ENCODE measurements around the gene ZDHHC11B.
"Not testable (repeated sequence)": the region's sequence is repeated elsewhere in the genome, so short reads cannot be mapped to it uniquely, and the experiment has no call there.

Gene ZDHHC11B

DNA sequence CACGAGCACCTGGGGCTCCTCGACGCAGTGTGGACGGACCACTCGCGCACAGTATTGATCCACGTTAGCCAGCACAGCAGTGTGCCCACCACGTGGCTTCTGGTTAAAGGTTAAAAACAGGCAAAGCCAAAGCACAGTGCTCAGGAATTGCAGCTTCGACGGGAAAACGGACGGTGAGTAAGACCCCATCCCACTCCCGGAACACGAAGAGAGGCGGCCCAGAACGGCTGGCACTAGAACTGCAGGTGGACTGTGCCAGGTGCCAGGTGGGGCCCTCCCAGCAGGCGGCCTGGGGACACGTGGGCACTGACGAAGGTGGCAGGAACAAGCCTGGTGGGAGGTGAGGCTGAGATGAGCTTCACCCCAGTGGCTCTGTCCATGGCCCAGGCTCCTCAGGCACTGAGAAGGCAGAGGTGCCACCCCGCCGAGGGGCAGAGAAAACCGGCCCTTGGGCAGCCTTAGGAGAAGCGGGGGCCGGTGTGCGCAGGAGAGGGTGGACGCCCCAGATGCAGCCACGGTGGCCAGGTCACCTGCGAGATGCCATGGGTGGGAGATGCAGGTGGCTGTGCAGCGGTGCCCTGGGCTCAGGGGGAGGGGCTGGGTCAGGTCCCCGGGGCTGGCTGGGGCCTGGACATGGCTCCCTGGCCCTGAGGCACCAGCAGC, 96.0 kb downstream of the ZDHHC11B start:
- H3K9me3 ChIP-seq; H3K27me3 ChIP-seq; H3K27ac ChIP-seq; H3K4me1 ChIP-seq; H3K36me3 ChIP-seq; H3K4me3 ChIP-seq; intact Hi-C loops (cut with DNase I; ENCODE audit: low total_unique reads); DNase-seq: not testable (repeated sequence)

DNA sequence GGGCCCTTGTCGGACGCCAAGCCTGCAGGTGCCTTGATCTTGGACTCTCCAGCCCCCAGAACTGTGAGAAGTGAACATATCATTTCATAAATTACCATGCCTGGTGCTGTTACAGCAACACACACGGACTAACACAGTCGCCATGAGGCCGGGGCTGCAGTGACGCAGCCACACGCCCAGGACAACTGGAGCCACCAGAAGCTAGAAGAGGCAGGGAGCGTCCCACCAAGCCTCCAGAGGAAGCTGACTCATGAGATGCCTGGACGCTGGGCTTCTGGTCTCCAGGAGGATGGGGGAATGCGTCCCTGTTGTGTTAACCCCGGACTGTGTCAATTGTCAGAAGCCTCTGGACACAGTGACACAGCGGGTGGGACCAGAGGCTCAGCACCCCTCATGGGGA, 97.6 kb downstream of the ZDHHC11B start:
- DNase-seq; H3K9me3 ChIP-seq; H3K4me3 ChIP-seq; H3K27me3 ChIP-seq; H3K4me1 ChIP-seq; H3K36me3 ChIP-seq; intact Hi-C loops (cut with DNase I; ENCODE audit: low total_unique reads); H3K27ac ChIP-seq: not testable (repeated sequence)

DNA sequence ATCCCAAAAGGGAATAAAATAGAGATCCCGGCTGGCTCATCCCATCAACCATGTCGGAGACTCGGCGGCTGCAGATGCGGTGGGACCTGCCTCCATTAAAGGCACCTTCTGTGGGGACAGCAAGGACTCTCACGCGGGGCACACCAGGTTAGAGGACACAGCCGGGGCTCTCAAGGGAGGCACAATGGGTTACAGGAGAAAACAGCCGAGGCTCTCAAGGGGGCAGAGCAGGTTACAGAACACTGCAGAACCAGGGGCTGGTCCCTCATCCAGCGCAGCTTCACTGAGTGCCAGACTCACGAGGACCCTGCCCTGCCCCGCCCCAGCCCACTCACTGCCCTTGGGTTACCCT, 98.4 kb downstream of the ZDHHC11B start:
- H3K27me3 ChIP-seq; H3K4me3 ChIP-seq; H3K27ac ChIP-seq; H3K36me3 ChIP-seq; H3K9me3 ChIP-seq; intact Hi-C loops (cut with DNase I; ENCODE audit: low total_unique reads); H3K4me1 ChIP-seq; DNase-seq: not testable (repeated sequence)

DNA sequence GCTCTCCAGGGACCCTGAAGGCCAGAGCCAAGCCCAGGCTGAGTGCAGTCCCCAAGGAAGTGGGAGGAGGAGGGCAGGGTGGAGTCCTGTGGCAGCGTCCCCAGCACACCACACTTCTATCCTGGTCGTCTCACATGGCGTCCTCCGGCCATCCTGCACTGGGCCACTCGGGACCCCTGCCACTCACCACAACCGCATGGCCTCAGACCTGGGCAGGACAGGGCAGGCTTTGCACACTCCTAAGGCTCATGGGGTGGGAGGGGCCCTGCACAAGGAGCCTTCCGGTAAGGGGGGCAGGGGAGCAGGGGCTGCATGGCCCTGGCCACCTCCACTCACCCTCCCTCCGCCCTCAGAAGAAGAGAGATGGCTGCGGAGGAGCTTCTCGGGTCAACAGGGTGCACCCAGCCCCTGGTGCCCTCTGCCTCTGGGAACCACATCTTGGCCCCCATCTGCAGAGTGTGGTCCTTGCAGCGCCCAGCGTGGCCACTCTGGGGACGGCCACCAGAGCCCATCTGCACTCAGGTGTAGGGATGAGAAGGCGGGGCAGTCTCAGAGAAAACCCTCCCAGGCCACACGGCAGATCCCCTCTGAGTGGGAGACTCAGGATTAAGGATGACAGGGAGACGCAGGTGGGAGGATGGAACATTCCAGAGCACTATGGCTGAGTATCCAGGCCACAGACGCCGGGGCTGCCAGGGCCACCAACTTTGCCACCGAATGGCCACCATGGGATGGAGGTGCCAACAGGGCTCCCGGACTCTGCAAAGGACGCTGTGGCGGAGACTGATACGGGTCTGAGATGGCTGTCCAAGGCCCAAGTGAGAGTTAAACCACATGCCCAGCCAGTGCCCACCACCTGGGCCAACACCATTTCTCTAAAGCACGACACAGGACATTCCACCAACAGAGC, 99.0 kb downstream of the ZDHHC11B start:
- Histone ChIP-seq H3K9me3 (no peaks in the 10 kb centered on the region), H3K4me1 (no peaks in the 10 kb centered on the region), H3K27ac (no peak overlapping the region), H3K27me3 (no peaks in the 10 kb centered on the region), H3K36me3 (no peaks in the 10 kb centered on the region), H3K4me3 (no peak overlapping the region)
- intact Hi-C loops (cut with DNase I; ENCODE audit: low total_unique reads): no loop called here
- TF ChIP-seq, protein P1, sequence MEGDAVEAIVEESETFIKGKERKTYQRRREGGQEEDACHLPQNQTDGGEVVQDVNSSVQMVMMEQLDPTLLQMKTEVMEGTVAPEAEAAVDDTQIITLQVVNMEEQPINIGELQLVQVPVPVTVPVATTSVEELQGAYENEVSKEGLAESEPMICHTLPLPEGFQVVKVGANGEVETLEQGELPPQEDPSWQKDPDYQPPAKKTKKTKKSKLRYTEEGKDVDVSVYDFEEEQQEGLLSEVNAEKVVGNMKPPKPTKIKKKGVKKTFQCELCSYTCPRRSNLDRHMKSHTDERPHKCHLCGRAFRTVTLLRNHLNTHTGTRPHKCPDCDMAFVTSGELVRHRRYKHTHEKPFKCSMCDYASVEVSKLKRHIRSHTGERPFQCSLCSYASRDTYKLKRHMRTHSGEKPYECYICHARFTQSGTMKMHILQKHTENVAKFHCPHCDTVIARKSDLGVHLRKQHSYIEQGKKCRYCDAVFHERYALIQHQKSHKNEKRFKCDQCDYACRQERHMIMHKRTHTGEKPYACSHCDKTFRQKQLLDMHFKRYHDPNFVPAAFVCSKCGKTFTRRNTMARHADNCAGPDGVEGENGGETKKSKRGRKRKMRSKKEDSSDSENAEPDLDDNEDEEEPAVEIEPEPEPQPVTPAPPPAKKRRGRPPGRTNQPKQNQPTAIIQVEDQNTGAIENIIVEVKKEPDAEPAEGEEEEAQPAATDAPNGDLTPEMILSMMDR (IDR thresholded peaks at IDR 0.05): no peak
- no peak for DNase-seq

DNA sequence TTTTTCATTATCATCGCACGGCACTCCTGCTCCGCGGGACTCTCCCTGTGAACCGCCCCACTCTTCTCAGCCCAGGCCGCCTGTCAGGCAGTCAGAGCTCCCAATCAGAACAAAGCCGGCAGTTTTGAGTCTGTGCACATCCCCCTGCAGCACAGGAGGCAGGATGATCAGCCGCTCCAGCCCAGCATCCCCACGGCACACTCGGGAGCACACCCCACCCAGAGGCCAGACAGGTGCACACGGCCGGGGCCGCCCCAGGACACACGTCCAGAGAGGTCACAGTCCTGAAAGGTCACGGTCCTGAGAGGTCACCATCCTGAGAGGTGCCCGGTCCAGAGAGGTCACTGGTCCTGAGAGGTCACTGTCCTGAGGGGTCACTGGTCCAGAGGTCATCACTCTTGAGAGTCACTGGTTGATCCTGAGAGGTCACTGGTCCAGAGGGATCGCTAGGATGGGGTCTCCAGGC, 99.7 kb downstream of the ZDHHC11B start:
- Histone ChIP-seq H3K4me1 (no peaks in the 10 kb centered on the region), H3K9me3 (no peaks in the 10 kb centered on the region), H3K27ac (no peak overlapping the region), H3K4me3 (no peak overlapping the region), H3K36me3 (no peaks in the 10 kb centered on the region), H3K27me3 (no peaks in the 10 kb centered on the region)
- DNase-seq: no peak
- intact Hi-C loops (cut with DNase I; ENCODE audit: low total_unique reads): no loop called here
- TF ChIP-seq, protein P1 (IDR thresholded peaks at IDR 0.05): no peak

DNA sequence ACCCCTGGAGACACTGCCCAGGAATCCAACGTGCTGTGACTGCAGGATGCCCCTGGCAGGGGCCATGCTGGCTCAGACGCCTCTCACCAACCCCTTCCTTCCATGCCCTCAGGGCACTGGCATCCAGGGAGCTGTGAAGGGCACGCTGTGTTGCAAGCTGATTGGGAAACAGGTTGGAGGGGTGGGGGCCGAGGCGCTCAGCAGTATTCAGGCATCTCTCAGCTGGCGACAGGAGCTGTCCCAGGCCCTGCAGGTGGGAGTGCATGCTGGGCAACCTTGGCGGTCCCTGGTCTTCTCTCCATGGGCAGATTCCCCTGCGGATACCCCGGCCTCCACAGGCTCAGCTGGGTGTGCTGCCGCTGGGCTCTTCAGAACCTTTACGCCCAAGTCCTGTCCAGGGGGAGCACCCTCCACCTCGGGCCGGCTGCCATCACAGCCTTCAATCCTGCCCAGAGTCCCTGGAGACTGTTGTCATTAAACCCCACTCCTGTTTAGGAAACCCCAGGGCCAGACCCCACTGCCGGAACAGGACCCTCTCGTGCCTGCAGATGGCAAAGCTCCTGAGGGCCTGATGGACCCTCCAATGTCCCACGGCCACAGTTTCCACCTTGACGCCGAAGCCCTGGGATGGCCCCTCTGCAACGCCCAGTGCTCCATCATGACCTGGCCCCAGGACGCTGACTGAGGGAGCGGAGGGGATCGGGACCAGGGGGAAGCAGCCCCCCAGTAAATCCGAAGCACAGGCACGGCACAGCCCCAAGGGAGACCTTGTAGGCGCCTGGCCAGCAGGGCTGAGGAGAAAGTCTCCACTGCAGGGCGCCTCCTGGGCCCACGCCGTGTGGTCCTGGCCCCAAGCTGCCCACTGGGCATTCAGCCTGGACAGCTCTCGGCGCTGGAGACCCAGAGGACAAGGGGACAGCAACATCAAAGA, 100.7 kb downstream of the ZDHHC11B start:
- no peaks in the 10 kb centered on the region for H3K4me1 ChIP-seq
- DNase-seq: no peak
- H3K36me3 ChIP-seq: no peaks in the 10 kb centered on the region
- no peak overlapping the region for H3K27ac ChIP-seq
- no peaks in the 10 kb centered on the region for H3K27me3 ChIP-seq
- intact Hi-C loops (cut with DNase I; ENCODE audit: low total_unique reads): no loop called here
- no peak overlapping the region for H3K4me3 ChIP-seq
- no peaks in the 10 kb centered on the region for H3K9me3 ChIP-seq
- TF ChIP-seq, protein P1 (IDR thresholded peaks at IDR 0.05): no peak

DNA sequence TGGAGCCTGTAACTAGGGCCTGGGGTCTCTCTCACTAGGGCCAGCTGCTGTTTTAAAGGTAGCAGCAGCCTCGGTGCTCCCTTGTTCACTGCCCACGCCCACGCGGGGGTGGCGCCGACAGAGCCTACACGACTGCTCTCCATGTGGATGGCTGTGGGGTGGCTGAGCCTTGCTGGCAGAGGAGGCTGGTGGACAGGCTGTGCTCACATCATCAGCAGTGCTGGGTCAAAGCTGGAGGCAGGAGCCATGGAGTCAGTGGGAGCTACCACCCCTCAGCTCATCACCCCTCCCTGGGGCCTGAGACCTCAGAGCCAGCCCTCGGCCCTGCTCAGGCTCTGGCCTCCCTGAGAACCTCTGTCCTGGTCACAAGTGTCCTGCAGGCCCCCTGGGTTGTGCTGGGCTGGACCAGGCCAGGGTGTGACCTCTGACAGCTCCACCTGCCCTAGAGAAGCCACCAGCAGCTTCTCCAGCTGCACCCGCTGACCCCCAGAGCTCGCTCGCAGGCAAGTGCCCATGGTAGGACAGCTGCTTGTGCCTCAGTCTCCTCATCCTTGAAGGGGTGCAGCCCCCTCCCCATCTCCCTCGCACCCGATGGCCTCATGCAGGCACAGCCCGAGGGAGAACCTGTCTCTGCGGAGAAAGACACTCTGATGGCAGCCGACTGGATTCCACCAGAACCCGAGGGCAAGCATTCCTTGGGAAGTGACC, 101.7 kb downstream of the ZDHHC11B start:
- H3K27ac ChIP-seq; H3K4me1 ChIP-seq; intact Hi-C loops (cut with DNase I; ENCODE audit: low total_unique reads): not testable (repeated sequence)

DNA sequence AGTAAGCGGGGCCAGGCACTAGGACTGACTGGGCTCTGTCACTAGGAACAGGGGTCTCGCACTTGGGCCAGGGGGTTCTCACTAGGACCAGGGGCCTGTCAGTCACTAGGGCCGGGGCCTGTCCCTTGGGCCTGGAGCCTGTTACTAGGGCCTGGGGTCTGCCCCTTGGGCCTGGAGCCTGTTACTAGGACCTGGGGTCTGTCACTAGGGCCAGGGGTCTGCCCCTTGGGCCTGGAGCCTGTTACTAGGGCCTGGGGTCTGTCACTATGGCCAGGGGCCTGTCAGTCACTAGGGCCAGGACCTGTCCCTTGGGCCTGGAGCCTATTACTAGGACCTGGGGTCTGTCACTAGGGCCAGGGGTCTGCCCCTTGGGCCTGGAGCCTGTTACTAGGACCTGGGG, 102.3 kb downstream of the ZDHHC11B start:
- intact Hi-C loops (cut with DNase I; ENCODE audit: low total_unique reads); H3K27me3 ChIP-seq; DNase-seq; H3K36me3 ChIP-seq; H3K27ac ChIP-seq; H3K4me1 ChIP-seq; H3K4me3 ChIP-seq; H3K9me3 ChIP-seq: not testable (repeated sequence)

More for the DNA sequence above, 101.7 kb downstream of the ZDHHC11B start:
- H3K36me3 ChIP-seq, H3K4me3 ChIP-seq, H3K9me3 ChIP-seq, H3K27me3 ChIP-seq, DNase-seq: not testable (repeated sequence)

DNA sequence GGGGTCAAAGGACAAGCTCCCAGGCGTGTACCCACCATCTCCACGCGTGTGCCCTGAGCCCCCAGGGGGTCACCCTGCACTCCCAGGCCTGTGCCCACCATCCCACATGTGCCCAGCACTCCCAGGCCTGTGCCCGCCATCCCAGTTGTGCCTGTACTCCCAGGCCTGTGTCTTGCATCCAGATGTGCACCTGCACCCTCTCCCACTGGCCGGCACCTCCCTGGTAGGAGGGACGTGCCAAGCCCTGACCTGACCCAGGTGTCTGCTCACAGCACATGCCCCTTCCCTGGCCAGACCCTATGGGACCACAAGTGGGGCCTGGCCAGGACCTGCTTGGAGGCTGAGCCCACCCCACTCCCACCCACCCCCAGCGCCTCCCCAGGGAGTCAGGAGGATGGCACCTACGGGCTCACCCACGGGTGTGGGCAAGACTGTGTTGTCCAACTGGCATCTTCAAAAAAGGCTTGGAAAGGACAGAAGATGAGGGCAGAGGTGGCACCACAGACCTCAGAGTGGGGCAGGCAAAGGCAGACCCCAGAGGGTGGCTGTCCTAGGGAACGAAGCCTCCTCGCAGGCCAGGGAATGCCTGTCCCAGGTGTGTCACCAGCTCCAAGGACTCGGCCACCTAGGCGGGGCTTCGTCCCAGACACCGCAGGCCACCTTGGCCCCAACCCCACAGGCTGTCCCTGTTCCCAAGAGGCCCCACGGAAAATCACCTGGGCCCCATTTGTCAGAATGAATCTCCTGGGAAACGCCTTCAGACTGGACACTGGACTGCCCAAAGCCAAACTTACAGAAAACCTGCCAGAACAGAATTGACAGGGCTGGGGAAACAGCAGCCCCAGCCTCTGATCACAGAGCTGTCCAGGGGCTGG, 103.0 kb downstream of the ZDHHC11B start:
- DNase-seq; intact Hi-C loops (cut with DNase I; ENCODE audit: low total_unique reads); H3K36me3 ChIP-seq; H3K4me3 ChIP-seq; H3K4me1 ChIP-seq; H3K9me3 ChIP-seq; H3K27ac ChIP-seq; H3K27me3 ChIP-seq: not testable (repeated sequence)

Data from tibial artery (tissue), 4 donors.